ENCODE measurements around the gene GTPBP1.
A peak's percentile ranks its signal among the peaks of the same experiment; 100 is the strongest.

Gene GTPBP1

GRCh38 chr22:38727530-38728451 is 22.0 kb downstream of the GTPBP1 start:
- no peak for DNase-seq

GRCh38 chr22:38728871-38729796 is 23.4 kb downstream of the GTPBP1 start:
- DNase-seq, result no peak

- no peak for DNase-seq
These were observed 24.2 kb downstream of the GTPBP1 start for GRCh38 chr22:38729946-38730345.

- DNase-seq, result no peak
These were observed 24.7 kb downstream of the GTPBP1 start for GRCh38 chr22:38730411-38730871.

- no peak for DNase-seq
These were observed 26.0 kb downstream of the GTPBP1 start for GRCh38 chr22:38731703-38732161.

- peak; percentile 22 for DNase-seq
These were observed 26.6 kb downstream of the GTPBP1 start for GRCh38 chr22:38732251-38732815.

GRCh38 chr22:38733329-38733723 is 27.6 kb downstream of the GTPBP1 start:
- DNase-seq, result peak; percentile 52

- DNase-seq, result peak; percentile 81
These were observed 28.1 kb downstream of the GTPBP1 start for GRCh38 chr22:38733724-38734381.

- no peak for DNase-seq
These were observed 28.8 kb downstream of the GTPBP1 start for GRCh38 chr22:38734421-38735100.

GRCh38 chr22:38735126-38735464 is 29.4 kb downstream of the GTPBP1 start:
- DNase-seq, result no peak

- peak; percentile 67 for DNase-seq
These were observed 29.9 kb downstream of the GTPBP1 start for GRCh38 chr22:38735465-38736256.

GRCh38 chr22:38736257-38736570 is 30.5 kb downstream of the GTPBP1 start:
- no peak for DNase-seq

GRCh38 chr22:38737302-38738060 is 31.7 kb downstream of the GTPBP1 start:
- no peak for DNase-seq

GRCh38 chr22:38738475-38739070 is 32.8 kb downstream of the GTPBP1 start:
- no peak for DNase-seq

GRCh38 chr22:38739300-38740055 is 33.7 kb downstream of the GTPBP1 start:
- DNase-seq, result no peak

- DNase-seq, result no peak
These were observed 34.5 kb downstream of the GTPBP1 start for GRCh38 chr22:38740116-38740723.

GRCh38 chr22:38740754-38741153 is 35.0 kb downstream of the GTPBP1 start:
- DNase-seq, result peak; percentile 19

GRCh38 chr22:38741166-38741565 is 35.4 kb downstream of the GTPBP1 start:
- DNase-seq, result no peak

GRCh38 chr22:38741576-38741975 is 35.8 kb downstream of the GTPBP1 start:
- no peak for DNase-seq
